Prostate gland (tissue), 2 donors: ENCODE measurements around the gene NMUR1. TPM values are rescaled to one million over a fixed set of nuclear protein-coding genes. Genes with fewer than 3 reads are reported as not detected.

Source experiments
- DNase-seq: peaks from one replicate; pipeline ENCODE4 v3.0.0-alpha.2; 2019; ENCODE audit warnings: low spot score
- H3K27ac ChIP-seq, 2 donors: fragments of 200-600 bp; sonication (generic); 2 replicates each; pipeline ENCODE4 v1.5.1; 2017 to 2019
- H3K27me3 ChIP-seq: fragments of 200-600 bp; sonication (generic); replicated peaks from 2 replicates; pipeline ENCODE4 v1.5.1; 2019; ENCODE audit not compliant: insufficient read depth
- H3K36me3 ChIP-seq, 2 donors: fragments of 200-600 bp; sonication (generic); 1 replicate in 1 of 2; 2 replicates in 1 of 2; pipeline versions ENCODE4 v1.5.1 to v1.8.1; 2017 to 2019
- H3K4me1 ChIP-seq: fragments of 200-600 bp; sonication (generic); replicated peaks from 2 replicates; pipeline ENCODE4 v1.5.1; 2019
- H3K4me3 ChIP-seq, 2 donors: fragments of 200-600 bp; sonication (generic); 2 replicates each; pipeline ENCODE4 v1.5.1; 2017 to 2019
- H3K9me3 ChIP-seq: fragments of 200-600 bp; sonication (generic); 2 replicates; pipeline ENCODE4 v1.5.1; 2017
- CTCF ChIP-seq, 4 experiments: fragments of 200-600 bp in 2 of 4; fragments of 450-650 bp in 2 of 4; sonication (generic) in 2 of 4; IDR thresholded peaks; 1 replicate in 3 of 4; 2 replicates in 1 of 4; pipeline ENCODE4 v1.5.1; 2016 to 2019; ENCODE audit warnings: antibody characterized with exemption in 4 of 4, mild to moderate bottlenecking in 2 of 4, moderate library complexity in 2 of 4
- POLR2A ChIP-seq: fragments of 450-650 bp; IDR thresholded peaks from one replicate; pipeline ENCODE4 v1.6.1; 2016; ENCODE audit warnings: antibody characterized with exemption, mild to moderate bottlenecking
- POLR2AphosphoS5 ChIP-seq: sonication (generic); formaldehyde crosslinking; IDR thresholded peaks from one replicate; pipeline ENCODE4 v1.6.1; 2017; ENCODE audit warnings: antibody characterized with exemption
- WGBS: methylation state at CpG from one replicate; pipeline ENCODE4 v1.1.5; 2018; 5-methylcytosine and 5-hydroxymethylcytosine counted together
- intact Hi-C: fragments of 100-400 bp; cut with DNase I; formaldehyde crosslinking; loops from one replicate; pipeline ENCODE4 v1.14.2; 2022
- total RNA-seq, 2 donors: library from RNA; depleted of rRNA; stranded (reverse); fragments of >200 nt; gene quantifications; one replicate each; pipeline ENCODE4 v1.1.0, GENCODE V29; 2016

The NMUR1 gene
- total RNA-seq, 2 donors from 2014 or later = 1.1 to 4.3 TPM

GRCh38 chr2:231552752-231553151 is 22.5 kb upstream of the NMUR1 start:
- Histone ChIP-seq H3K4me1 (no peaks in the 10 kb centered on the region), H3K27me3 (no peaks in the 10 kb centered on the region), H3K4me3 (no peak overlapping the region), H3K27ac (no peak overlapping the region), H3K36me3 (no peaks in the 10 kb centered on the region), H3K9me3 (no peaks in the 10 kb centered on the region)
- DNase-seq = no peak
- intact Hi-C loops = no loop called here
- TF ChIP-seq CTCF (IDR thresholded peaks at IDR 0.05) (no peak), POLR2AphosphoS5 (no peak), POLR2A (no peak)

- Histone ChIP-seq H3K4me3 (no peak overlapping the region), H3K27ac (no peak overlapping the region), H3K27me3 (no peaks in the 10 kb centered on the region), H3K4me1 (no peaks in the 10 kb centered on the region), H3K36me3 (no peaks in the 10 kb centered on the region), H3K9me3 (no peaks in the 10 kb centered on the region)
- intact Hi-C loops = no loop called here
- 83% methylated on average over 13 of the region's 13 CpGs for WGBS
- TF ChIP-seq CTCF (IDR thresholded peaks at IDR 0.05) (no peak), POLR2A (no peak), POLR2AphosphoS5 (no peak)
- no peak for DNase-seq
Observed at GRCh38 chr2:231549446-231550239, 19.4 kb upstream of the NMUR1 start.

GRCh38 chr2:231548752-231549151 is 18.5 kb upstream of the NMUR1 start:
- intact Hi-C loops = no loop called here
- 62% methylated on average over 3 of the region's 3 CpGs for WGBS
- Histone ChIP-seq H3K27me3 (no peaks in the 10 kb centered on the region), H3K4me1 (no peaks in the 10 kb centered on the region), H3K27ac (no peak overlapping the region), H3K4me3 (no peak overlapping the region), H3K36me3 (no peaks in the 10 kb centered on the region), H3K9me3 (no peaks in the 10 kb centered on the region)
- no peak for TF ChIP-seq POLR2A
- TF ChIP-seq POLR2AphosphoS5 = no peak
- TF ChIP-seq CTCF (IDR thresholded peaks at IDR 0.05) = no peak
- DNase-seq = no peak

- no peaks in the 10 kb centered on the region for H3K27me3 ChIP-seq
- no peaks in the 10 kb centered on the region for H3K9me3 ChIP-seq
- 95% methylated on average over 12 of the region's 12 CpGs for whole genome bisulfite sequencing
- H3K4me3 ChIP-seq = no peak overlapping the region
- TF ChIP-seq CTCF (IDR thresholded peaks at IDR 0.05) (no peak), POLR2A (no peak), POLR2AphosphoS5 (no peak)
- H3K36me3 ChIP-seq = no peaks in the 10 kb centered on the region
- no peaks in the 10 kb centered on the region for H3K4me1 ChIP-seq
- no peak overlapping the region for H3K27ac ChIP-seq
- DNase-seq = no peak
- intact Hi-C loops = no loop called here
Observed at GRCh38 chr2:231547315-231548110, 17.3 kb upstream of the NMUR1 start.
